ENCODE results near the gene THY1.
"Not testable (repeated sequence)": the region's sequence is repeated elsewhere in the genome, so short reads cannot be mapped to it uniquely, and the experiment has no call there.

THY1 gene

GRCh38 chr11:119445379-119445778 is 22.4 kb upstream of the THY1 start:
- no peak for DNase-seq

DNA sequence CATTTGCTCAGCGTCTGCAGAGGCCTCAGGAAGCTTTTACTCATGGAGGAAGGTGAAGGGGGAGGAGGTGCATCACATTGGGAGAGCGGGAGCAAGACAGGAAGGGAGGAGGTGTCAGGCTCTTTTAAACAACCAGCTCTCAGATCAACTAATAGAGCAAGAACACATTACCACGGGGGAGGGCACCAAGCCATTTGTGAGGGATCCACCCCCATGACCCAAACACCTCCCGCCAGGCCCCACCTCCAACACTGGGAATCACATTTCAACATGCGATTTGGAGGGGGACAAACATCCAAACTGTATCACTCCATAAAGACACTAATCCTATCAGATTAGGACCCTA is 18.9 kb upstream of the THY1 start:
- no peak for DNase-seq

GRCh38 chr11:119438599-119438998 is 15.6 kb upstream of the THY1 start:
- DNase-seq: no peak

- DNase-seq: not testable (repeated sequence)
Observed at GRCh38 chr11:119437521-119437920, 14.5 kb upstream of the THY1 start.

GRCh38 chr11:119436711-119437110 is 13.7 kb upstream of the THY1 start:
- DNase-seq: no peak

DNA sequence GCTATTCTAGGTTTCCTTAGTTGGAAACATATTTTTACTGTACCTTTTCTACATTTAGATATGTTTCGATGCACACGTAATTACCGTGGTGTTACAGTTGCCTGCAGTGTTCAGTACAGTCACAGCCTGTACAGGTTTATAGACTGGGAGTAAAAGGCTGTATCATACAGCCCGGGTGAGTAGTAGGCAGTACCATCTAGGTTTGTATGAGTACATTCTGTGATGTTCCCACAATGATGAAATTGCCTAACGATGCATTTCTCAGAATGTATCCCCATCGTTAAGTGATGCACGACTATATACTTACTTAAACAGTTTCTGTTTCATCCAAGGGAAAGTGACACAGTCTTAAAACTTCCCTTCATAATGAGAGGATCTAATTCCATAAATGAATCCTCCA is 13.1 kb upstream of the THY1 start:
- DNase-seq: no peak

DNA sequence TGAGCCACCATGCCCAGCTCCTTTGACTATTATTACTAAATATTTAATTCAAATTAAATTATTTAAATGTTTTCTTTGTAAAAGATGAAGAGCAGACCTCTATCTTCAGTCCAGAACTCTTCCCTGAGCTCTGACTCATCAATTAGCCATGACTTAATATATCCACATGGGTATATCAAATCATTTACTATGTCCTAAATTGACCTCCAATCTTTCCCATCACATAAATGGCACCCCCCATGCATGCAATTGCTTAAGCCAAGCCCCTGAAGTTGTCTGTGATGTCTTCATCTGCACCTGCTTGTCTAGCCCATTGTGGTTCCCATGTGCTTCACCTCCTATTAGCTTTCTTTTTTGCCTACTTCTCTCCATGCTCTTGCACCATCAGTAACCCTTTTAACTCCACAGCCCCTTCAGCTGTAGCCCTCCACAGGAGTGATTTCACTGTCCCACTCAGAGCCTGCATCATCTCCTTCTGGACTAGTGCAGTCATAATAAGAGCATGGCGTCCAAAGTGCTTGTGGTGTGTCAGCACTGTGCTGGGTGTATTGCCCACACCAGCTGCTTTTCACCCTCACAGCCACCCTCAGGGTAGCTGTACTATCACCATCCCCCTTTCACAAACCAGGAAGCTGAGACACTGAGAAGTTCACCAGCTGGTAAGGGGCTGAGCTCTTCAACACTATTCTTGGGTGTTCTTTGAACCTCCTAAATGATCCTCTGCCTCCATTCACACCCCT is 11.8 kb upstream of the THY1 start:
- no peak for DNase-seq

DNA sequence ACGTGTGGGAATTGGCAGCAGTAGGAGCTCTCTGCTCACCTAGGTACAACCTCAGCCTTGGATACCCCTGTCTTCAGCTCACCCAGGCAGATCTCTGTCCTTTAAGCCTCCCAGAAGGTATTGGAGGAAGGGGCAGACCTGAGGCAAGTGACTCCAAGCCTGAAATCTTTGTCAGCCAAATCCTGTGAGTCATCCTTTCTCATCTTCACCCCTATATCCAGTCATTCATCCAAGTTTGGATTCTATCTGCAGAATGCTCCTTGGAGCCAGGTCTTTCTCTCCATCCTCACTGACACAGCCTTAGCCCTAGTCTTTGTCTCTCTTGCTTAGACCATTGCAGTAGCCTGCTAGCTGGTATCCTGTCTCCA is 10.4 kb upstream of the THY1 start:
- no peak for DNase-seq

GRCh38 chr11:119432484-119433357 is 9.7 kb upstream of the THY1 start:
- no peak for DNase-seq

- DNase-seq: no peak
Observed at GRCh38 chr11:119431523-119431922, 8.6 kb upstream of the THY1 start.

GRCh38 chr11:119427279-119427678 is 4.3 kb upstream of the THY1 start:
- DNase-seq: no peak

GRCh38 chr11:119426142-119426541 is 3.2 kb upstream of the THY1 start:
- no peak for DNase-seq

DNA sequence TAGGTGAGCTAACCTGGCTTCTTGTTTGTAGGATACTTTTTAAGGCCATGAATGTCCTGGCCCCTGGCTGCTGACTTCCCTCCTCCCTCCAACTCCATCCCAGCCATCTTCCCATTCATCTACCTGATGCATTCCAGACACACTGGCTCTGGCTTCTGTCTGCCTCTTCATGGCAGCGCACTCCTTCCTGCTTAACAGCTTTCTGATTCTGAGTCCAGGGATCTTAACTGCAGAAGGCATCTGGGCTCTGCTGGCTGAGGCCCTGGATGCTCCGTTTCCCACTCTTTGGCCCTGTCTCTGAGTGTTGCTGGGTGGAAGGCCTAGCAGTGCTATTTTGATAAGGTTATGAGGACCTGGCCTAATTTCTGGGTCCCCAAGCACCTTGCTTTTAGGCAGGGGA is 1.8 kb upstream of the THY1 start:
- no peak for DNase-seq

- no peak for DNase-seq
Observed at GRCh38 chr11:119424276-119424675, 1.3 kb upstream of the THY1 start.

GRCh38 chr11:119423509-119424254 is 710 bp upstream of the THY1 start:
- no peak for DNase-seq

DNA sequence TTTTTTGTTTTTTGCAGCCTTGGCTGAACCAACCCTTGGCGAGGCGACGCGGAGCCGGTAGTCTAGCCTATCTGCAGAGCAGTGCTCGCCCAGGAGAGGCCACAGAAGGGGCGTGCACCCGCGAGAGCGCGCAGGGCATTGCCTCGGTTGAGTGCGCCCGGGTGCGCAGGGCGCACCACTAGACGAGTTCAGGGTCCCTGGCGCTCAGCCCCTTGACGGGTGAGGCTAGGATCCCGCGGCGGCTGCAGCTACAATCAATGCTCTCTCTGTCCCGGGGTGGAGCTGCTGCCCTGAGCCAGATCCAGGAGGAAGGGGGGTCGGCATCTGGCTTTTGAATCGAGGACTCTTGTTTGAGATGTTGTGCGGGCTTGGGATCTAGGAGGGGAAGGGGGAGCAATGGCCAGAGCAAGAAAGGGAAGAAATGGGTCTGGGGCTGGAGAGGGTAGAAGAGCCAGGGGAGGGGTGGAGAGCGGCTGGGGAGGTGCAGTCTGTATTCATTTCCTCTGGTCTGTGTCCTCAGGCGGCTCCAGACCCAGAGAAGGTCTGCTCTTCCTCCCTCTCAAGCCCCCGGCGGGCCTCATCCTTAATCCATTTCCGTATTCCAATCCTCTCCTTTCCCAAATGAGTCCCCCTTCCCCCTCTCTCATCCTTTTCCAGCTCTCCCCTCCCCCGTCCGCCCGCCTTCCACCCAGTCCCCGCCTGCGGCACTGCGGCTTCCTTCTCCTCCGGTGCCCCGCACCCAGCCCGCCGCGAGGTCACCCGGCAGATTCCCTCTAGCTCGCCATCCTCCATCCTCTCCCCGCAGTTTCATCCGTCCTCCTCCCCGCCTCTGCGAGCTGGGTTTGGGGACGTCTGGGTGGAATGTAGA is 797 bp downstream of the THY1 start:
- DNase-seq: no peak

DNA sequence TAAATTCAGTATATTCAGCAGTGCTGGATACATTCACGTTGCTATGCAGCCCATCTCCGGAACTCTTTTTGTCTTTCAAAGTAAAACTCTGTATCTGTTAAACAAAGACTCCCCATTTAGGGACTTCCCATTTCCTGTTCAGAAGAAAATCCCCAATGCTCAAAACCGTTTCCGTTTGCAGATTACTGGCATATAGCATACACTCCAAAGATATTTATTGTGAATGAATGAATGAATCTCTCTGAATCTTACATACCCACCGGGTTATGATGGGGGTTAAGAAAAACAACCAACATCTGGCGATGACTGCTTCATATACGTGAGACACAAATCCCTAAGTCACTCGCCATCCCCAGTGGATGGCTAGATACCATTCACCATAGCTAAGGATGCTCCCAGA is 1.6 kb downstream of the THY1 start:
- no peak for DNase-seq

DNA sequence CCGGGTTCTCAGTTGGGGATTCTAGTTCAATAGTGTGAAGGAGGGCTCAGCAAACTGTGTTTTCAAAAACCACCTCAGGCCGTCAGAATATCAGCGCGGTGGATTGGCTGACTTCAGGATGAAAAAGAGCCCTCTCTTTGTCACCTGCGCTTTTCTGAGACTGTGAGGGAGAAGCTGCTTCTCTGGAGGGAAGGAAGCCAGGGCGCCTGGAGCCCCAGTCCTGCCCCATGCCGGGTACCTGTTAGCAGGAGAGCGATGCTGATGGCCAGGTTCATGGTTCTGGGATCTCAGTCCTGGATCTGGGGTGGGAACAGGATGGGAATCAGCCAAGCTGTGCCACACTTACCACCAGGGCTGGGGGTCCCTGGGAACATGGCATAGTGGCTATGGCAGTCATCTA is 2.3 kb downstream of the THY1 start:
- DNase-seq: no peak

- no peak for DNase-seq
Observed at GRCh38 chr11:119419834-119420492, 3.0 kb downstream of the THY1 start.

DNA sequence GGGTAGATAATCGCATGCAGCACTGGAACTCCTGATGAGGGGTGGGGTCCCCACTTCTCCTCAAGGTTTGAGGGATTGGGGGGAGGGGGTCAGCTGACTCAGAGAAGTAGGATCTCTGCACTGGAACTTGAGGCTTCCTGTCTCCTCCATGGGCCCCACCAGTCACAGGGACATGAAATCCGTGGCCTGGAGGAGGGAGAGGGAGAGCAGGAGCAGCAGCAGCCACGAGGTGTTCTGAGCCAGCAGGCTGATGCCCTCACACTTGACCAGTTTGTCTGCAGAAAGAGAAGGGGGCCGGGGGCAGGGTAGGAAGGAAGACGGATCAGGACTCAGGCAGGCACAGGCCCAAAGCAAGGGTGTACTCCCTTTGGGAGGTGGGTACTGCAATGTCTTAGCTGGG is 3.7 kb downstream of the THY1 start:
- no peak for DNase-seq

DNA sequence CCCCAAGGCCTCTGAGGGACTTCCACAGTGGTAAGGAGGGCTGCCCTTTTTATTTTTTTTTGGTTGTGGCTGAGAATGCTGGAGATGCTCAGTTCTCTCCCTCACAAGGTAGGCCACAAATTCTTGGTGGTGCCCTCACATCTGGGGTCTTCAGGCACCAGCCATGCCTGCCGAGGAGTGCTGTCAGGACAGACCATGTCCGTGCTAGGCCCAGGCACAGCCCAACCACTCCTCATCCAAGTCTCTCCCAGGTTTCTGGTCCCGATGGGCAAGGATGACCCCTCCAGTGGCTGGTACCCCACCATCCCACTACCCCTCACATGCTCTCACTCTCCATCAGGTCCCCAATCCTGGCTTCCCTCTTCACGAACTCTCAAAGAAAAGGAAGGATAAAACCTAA is 4.2 kb downstream of the THY1 start:
- DNase-seq: no peak

Data from NCI-H510A (cell line).